Peyer's patch (tissue), 4 donors: ENCODE measurements around the gene NPTN. TPM values are rescaled to one million over a fixed set of nuclear protein-coding genes. Genes with fewer than 3 reads are reported as not detected.

Experiments used
- DNase-seq, 3 donors: peaks; one replicate each; pipeline ENCODE4 v3.0.0-alpha.2; 2017 to 2019
- H3K27ac ChIP-seq, 4 donors: fragments of 200-600 bp; sonication (generic); one replicate each; pipeline ENCODE4 v1.5.1; 2016 to 2019
- H3K27me3 ChIP-seq, 2 donors: fragments of 200-600 bp; sonication (generic); one replicate each; pipeline ENCODE4 v1.5.1; 2019
- H3K36me3 ChIP-seq, 3 donors: fragments of 200-600 bp; sonication (generic); one replicate each; pipeline ENCODE4 v1.5.1; 2016 to 2019
- H3K4me1 ChIP-seq, 4 donors: fragments of 200-600 bp; sonication (generic); one replicate each; pipeline ENCODE4 v1.5.1; 2016 to 2019
- H3K4me3 ChIP-seq, 4 donors: fragments of 200-600 bp; sonication (generic); 1 replicate in 3 of 4; 2 replicates in 1 of 4; pipeline ENCODE4 v1.5.1; 2016 to 2019; ENCODE audit warnings: mild to moderate bottlenecking in 1 of 4
- H3K9me3 ChIP-seq, 4 donors: fragments of 200-600 bp; sonication (generic); one replicate each; pipeline ENCODE4 v1.5.1; 2016 to 2019; ENCODE audit warnings: mild to moderate bottlenecking in 1 of 4
- CTCF ChIP-seq, 6 experiments: fragments of 450-650 bp in 4 of 6; fragments of 200-600 bp in 2 of 6; sonication (generic) in 1 of 6; IDR thresholded peaks; one replicate each; pipeline ENCODE4 v1.5.1; 2017 to 2019; ENCODE audit warnings: antibody characterized with exemption in 6 of 6, mild to moderate bottlenecking in 3 of 6, moderate library complexity in 1 of 6
- POLR2A ChIP-seq, 2 donors: fragments of 450-650 bp; IDR thresholded peaks; one replicate each; pipeline ENCODE4 v1.5.1; 2017; ENCODE audit warnings: antibody characterized with exemption in 2 of 2, mild to moderate bottlenecking in 2 of 2, moderate library complexity in 2 of 2
- total RNA-seq, 4 donors: library from RNA; depleted of rRNA; stranded (reverse); fragments of >200 nt; gene quantifications; one replicate each; pipeline ENCODE4 v1.1.0, GENCODE V29; 2016

NPTN gene
- total RNA-seq, 4 donors from 2014 or later = 66.0 to 173 (median 133) TPM

- H3K4me3 ChIP-seq = peak overlapping the region in 2 of 4 donors; percentile 79 to 98
- DNase-seq = no peak
- H3K9me3 ChIP-seq = no peaks in the 10 kb centered on the region
- peaks cover 0 to 60% (median 14%) of the 10 kb centered on the region in 4 donors for H3K4me1 ChIP-seq
- TF ChIP-seq CTCF (IDR thresholded peaks at IDR 0.05) (no peak), POLR2A (IDR thresholded peaks at IDR 0.05) (no peak)
- no peaks in the 10 kb centered on the region for H3K36me3 ChIP-seq
- peak overlapping the region in 2 of 4 donors; percentile 94 to 99 for H3K27ac ChIP-seq
- H3K27me3 ChIP-seq = no peaks in the 10 kb centered on the region
Measured at GRCh38 chr15:73630921-73631362, 2.2 kb downstream of the NPTN start.

- Histone ChIP-seq H3K36me3 (no peaks in the 10 kb centered on the region), H3K4me1 (peaks cover 0 to 68% (median 14%) of the 10 kb centered on the region in 4 donors), H3K27ac (peak overlapping the region in 2 of 4 donors; percentile 1 to 33), H3K4me3 (peak overlapping the region in 1 of 4 donors; percentile 1), H3K9me3 (no peaks in the 10 kb centered on the region), H3K27me3 (no peaks in the 10 kb centered on the region)
- no peak for DNase-seq
- TF ChIP-seq CTCF (IDR thresholded peaks at IDR 0.05) (no peak), POLR2A (IDR thresholded peaks at IDR 0.05) (no peak)
Measured at GRCh38 chr15:73629798-73630429, 3.3 kb downstream of the NPTN start.

- Histone ChIP-seq H3K4me1 (peaks cover 0 to 69% (median 14%) of the 10 kb centered on the region in 4 donors), H3K27ac (peak overlapping the region in 1 of 4 donors; percentile 1), H3K9me3 (no peaks in the 10 kb centered on the region), H3K4me3 (no peak overlapping the region), H3K36me3 (no peaks in the 10 kb centered on the region), H3K27me3 (no peaks in the 10 kb centered on the region)
- DNase-seq = no peak
- no peak for TF ChIP-seq CTCF (IDR thresholded peaks at IDR 0.05)
- TF ChIP-seq POLR2A (IDR thresholded peaks at IDR 0.05) = no peak
Measured at GRCh38 chr15:73628976-73629797, 4.0 kb downstream of the NPTN start.

- TF ChIP-seq CTCF (IDR thresholded peaks at IDR 0.05) = no peak
- TF ChIP-seq POLR2A (IDR thresholded peaks at IDR 0.05) = no peak
- no peaks in the 10 kb centered on the region for H3K27me3 ChIP-seq
- no peak overlapping the region for H3K27ac ChIP-seq
Measured at GRCh38 chr15:73628102-73628501, 5.1 kb downstream of the NPTN start.

GRCh38 chr15:73626072-73626471 lies 7.1 kb downstream of the NPTN start:
- H3K4me1 ChIP-seq = peaks cover 0 to 62% (median 7%) of the 10 kb centered on the region in 4 donors
- no peaks in the 10 kb centered on the region for H3K36me3 ChIP-seq
- H3K9me3 ChIP-seq = no peaks in the 10 kb centered on the region
- DNase-seq = no peak
- TF ChIP-seq POLR2A (IDR thresholded peaks at IDR 0.05) (no peak), CTCF (IDR thresholded peaks at IDR 0.05) (no peak)
- H3K4me3 ChIP-seq = no peak overlapping the region
- H3K27me3 ChIP-seq = no peaks in the 10 kb centered on the region
- no peak overlapping the region for H3K27ac ChIP-seq

More at GRCh38 chr15:73628102-73628501, 5.1 kb downstream of the NPTN start:
- no peak for DNase-seq
- Histone ChIP-seq H3K36me3 (no peaks in the 10 kb centered on the region), H3K4me3 (no peak overlapping the region), H3K4me1 (peaks cover 0 to 63% (median 10%) of the 10 kb centered on the region in 4 donors), H3K9me3 (no peaks in the 10 kb centered on the region)
